AG04449 (cell line): Measurements from ENCODE around the gene CDCA4.

Experiments used
- CTCF ChIA-PET: fragments of 350-600 bp; formaldehyde crosslinking; extraction: SDS; loops from one replicate; lab custom pipeline; 2021; ENCODE audit warnings: antibody characterized with exemption; lab: Yijun Ruan, JAX
- POLR2A ChIA-PET: fragments of 400-600, 350-600 bp; formaldehyde crosslinking; extraction: SDS; loops from one replicate; lab custom pipeline; 2020; ENCODE audit warnings: antibody characterized with exemption, inconsistent platforms; lab: Yijun Ruan, JAX
- DNase-seq: peaks from one replicate; pipeline ENCODE4 v3.0.0-alpha.2; 2010; ENCODE audit warnings: low read depth, low spot score
- H3K4me3 ChIP-seq: 2 replicates; pipeline ENCODE4 v1.5.1; 2011; ENCODE audit warnings: low read depth, mild to moderate bottlenecking, control low read depth, low read length
- TF ChIP-seq, protein P1 (sequence below): IDR thresholded peaks from one replicate; pipeline ENCODE4 v1.5.1; 2011; ENCODE audit warnings: mild to moderate bottlenecking, moderate library complexity, low read length, control low read depth, inconsistent platforms; ENCODE audit not compliant: insufficient read depth; ENCODE audit errors: missing control alignments

The CDCA4 gene

DNA sequence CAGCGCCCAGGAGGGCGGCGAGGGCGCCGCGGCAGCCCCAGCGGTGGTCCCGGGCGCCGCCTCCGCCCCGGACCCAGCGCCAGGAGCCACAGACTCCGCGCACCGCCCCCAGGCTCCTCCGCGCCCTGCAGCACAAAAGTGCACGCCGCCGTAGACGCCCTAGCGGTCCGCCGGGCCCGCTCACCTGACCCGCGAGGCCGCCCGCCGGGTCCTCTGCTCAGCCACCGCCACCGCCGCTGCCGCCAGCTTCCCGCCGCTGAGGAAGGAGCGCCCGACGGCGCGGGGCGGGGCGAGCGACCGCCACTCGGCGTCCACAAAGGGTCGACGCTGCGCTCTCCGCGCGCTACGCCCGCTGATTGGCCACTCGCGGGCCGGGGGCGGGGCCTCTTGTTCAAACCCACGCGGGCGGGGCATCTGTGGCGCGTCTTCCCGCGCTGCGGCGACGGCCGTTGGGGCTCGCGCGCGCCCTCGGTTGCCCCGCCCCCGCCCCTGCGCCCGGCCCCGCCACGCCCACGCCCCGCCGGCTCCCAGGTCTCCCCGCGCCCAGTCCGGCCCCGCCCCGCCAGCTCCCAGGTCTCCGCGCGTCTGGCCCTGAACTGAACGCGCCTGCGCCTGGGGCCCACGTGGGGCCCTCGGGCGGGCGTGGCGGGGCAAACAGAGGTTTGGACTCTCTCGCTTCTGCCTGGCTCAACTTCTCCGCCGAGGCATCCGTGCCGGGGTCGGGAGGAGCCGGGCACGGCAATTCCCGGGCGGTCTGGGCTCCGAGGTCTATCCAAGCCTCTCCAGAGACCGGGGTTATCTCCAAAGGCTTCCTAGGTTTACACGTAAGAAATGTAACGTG, at the start of gene CDCA4:
Gene CDCA4 (minus strand): TSS at position 269 of the 841 bp plus-strand sequence. CDS start 9,154 bp downstream, outside the sequence.
- CTCF ChIA-PET: interaction anchor here (0.9 to 6.2 kb wide), 7 partner anchors 8 to 122 kb away, joined by 3 to 31 read pairs (median 4); no protein-coding TSS in a partner anchor
- TF ChIP-seq, protein P1, sequence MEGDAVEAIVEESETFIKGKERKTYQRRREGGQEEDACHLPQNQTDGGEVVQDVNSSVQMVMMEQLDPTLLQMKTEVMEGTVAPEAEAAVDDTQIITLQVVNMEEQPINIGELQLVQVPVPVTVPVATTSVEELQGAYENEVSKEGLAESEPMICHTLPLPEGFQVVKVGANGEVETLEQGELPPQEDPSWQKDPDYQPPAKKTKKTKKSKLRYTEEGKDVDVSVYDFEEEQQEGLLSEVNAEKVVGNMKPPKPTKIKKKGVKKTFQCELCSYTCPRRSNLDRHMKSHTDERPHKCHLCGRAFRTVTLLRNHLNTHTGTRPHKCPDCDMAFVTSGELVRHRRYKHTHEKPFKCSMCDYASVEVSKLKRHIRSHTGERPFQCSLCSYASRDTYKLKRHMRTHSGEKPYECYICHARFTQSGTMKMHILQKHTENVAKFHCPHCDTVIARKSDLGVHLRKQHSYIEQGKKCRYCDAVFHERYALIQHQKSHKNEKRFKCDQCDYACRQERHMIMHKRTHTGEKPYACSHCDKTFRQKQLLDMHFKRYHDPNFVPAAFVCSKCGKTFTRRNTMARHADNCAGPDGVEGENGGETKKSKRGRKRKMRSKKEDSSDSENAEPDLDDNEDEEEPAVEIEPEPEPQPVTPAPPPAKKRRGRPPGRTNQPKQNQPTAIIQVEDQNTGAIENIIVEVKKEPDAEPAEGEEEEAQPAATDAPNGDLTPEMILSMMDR: no peak
- DNase-seq: no peak
- peak within 1 kb of the TSS; percentile 77 for H3K4me3 ChIP-seq
- POLR2A ChIA-PET: interaction anchor here (0.7 to 1.6 kb wide), 4 partner anchors 25 to 460 kb away, joined by 3 to 10 read pairs (median 4); no protein-coding TSS in a partner anchor

DNA sequence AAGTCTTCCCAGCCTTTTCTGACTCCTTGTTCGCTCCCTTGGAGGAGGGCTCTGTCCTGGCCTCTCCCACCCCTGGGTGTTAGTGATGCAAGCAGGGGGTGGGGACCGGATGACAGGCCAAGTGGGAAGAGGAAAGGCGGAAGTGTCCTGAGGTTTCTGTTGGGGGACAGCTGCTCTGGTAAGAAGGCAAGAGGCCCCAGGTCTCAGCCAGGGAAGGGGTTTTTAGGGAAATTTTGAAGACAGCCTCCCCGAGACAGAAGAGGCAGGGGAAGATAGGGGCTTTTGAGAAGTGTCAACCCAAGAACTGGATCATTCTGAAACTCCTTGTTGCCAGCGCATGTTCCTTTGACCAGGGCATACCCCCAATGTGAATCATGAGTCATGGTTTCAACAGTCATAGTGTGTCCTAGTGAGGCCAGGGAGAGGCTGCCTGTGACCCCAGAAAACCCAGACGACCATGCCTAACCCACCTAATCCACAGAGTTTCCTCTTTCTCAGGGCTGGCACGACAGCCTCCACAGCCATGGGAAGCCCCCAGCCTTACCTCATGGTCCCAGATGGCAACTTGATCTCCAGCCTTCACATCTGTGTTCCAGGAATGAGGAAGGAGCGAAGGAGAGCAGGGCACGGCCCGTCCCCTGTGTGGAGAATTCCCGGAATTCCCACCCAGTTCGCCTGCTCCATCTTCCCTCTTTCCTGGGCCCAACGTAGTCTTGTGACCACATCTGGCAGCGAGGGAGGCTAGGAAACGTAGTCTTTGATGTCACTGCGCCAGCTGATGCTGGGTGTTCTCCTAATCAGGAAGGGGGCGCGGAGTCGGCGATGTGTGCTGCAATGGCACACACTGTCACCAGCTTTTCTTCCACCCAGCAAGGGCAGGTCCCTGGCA, 49.2 kb upstream of the CDCA4 start:
- TF ChIP-seq, protein P1: no peak
- CTCF ChIA-PET: interaction anchor here (1.1 to 3.8 kb wide), 6 partner anchors 15 to 94 kb away, joined by 3 to 17 read pairs (median 6); no protein-coding TSS in a partner anchor
- POLR2A ChIA-PET: no interaction called here
- H3K4me3 ChIP-seq: no peak overlapping the region
- no peak for DNase-seq

DNA sequence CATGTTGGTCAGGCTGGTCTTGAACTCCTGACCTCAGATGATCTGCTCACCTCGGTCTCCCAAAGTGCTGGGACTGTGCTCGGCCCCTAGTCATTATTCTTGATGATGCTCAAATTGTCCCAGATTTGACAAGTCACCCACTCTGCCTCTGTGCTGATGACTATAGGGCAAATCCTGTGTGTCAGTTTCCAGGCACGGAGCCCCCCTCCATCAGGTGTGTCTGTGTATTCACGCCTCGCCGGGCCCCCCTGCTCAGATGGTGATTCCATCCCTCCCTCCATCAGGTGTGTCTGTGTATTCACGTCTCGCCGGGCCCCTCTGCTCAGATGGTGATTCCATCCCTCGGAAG, 48.6 kb upstream of the CDCA4 start:
- POLR2A ChIA-PET: no interaction called here
- CTCF ChIA-PET: interaction anchor here (1.1 kb wide), 1 partner anchor 21 kb away, joined by 3 read pairs; no protein-coding TSS in a partner anchor
- DNase-seq: no peak
- TF ChIP-seq, protein P1: no peak
- H3K4me3 ChIP-seq: no peak overlapping the region

- ChIA-PET CTCF (interaction anchor here (1.1 kb wide), 1 partner anchor 21 kb away, joined by 3 read pairs; no protein-coding TSS in a partner anchor), POLR2A (no interaction called here)
- no peak overlapping the region for H3K4me3 ChIP-seq
- DNase-seq: no peak
- TF ChIP-seq, protein P1: no peak
Measured at GRCh38 chr14:105068818-105069217, 47.9 kb upstream of the CDCA4 start.

- CTCF ChIA-PET: interaction anchor here (1.2 to 1.9 kb wide), 5 partner anchors 10 to 93 kb away, joined by 3 to 6 read pairs (median 4); no protein-coding TSS in a partner anchor
- TF ChIP-seq, protein P1: no peak
- DNase-seq: no peak
- no peak overlapping the region for H3K4me3 ChIP-seq
- POLR2A ChIA-PET: interaction anchor here (1.0 kb wide), 1 partner anchor 18 kb away, joined by 3 read pairs; no protein-coding TSS in a partner anchor
Measured at GRCh38 chr14:105067969-105068301, 47.1 kb upstream of the CDCA4 start.
